OCI-LY7 (cell line): ENCODE data around the gene FDX2. TPM values are rescaled to one million over a fixed set of nuclear protein-coding genes. Genes with fewer than 3 reads are reported as not detected.

Source experiments
- BruUV-seq: library from RNA; stranded (reverse); fragments of 400-500 nt; replicated peaks from 2 replicates; lab custom pipeline; 2021; lab: Mats Ljungman, UMichigan
- CTCF ChIA-PET: fragments of 300-600 bp; sonication (Branson Sonifier 250); formaldehyde crosslinking; loops from one replicate; lab custom pipeline; 2022; ENCODE audit warnings: antibody characterized with exemption; ENCODE audit not compliant: unreplicated experiment; lab: Charles Lee
- POLR2A ChIA-PET: fragments of 300-600 bp; sonication (Branson Sonifier 250); formaldehyde crosslinking; loops from one replicate; lab custom pipeline; 2022; ENCODE audit warnings: antibody characterized with exemption; lab: Charles Lee
- DNase-seq: peaks from one replicate; pipeline ENCODE4 v3.0.0-alpha.2; 2015; ENCODE audit warnings: low spot score
- H2AFZ ChIP-seq: fragments of 200-600 bp; sonication (generic), shearing (Covaris generic); 2 replicates; pipeline ENCODE4 v1.6.1; 2014; ENCODE audit warnings: mild to moderate bottlenecking, antibody characterized with exemption, low read length, moderate library complexity
- H3K27ac ChIP-seq: fragments of 200-600 bp; sonication (generic); 2 replicates; pipeline ENCODE4 v1.5.1; 2014; ENCODE audit warnings: mixed run types, low read depth, mild to moderate bottlenecking, moderate library complexity, low read length, inconsistent platforms; ENCODE audit not compliant: poor library complexity, severe bottlenecking
- H3K36me3 ChIP-seq: fragments of 200-600 bp; sonication (generic); 2 replicates; pipeline ENCODE4 v1.6.1; 2014; ENCODE audit warnings: mild to moderate bottlenecking, antibody characterized with exemption, low read length, moderate library complexity, mixed read lengths; ENCODE audit not compliant: insufficient read depth
- H3K4me1 ChIP-seq: fragments of 200-600 bp; sonication (generic); 2 replicates; pipeline ENCODE4 v1.5.1; 2014; ENCODE audit warnings: mild to moderate bottlenecking, low read length; ENCODE audit not compliant: insufficient read depth, poor library complexity, severe bottlenecking
- H3K4me2 ChIP-seq: fragments of 200-600 bp; sonication (generic); 2 replicates; pipeline ENCODE4 v1.6.1; 2014; ENCODE audit warnings: mild to moderate bottlenecking, low read length
- H3K4me3 ChIP-seq: fragments of 200-600 bp; sonication (generic); 2 replicates; pipeline ENCODE4 v1.5.1; 2014; ENCODE audit warnings: mild to moderate bottlenecking, low read depth, low read length; ENCODE audit not compliant: poor library complexity, severe bottlenecking
- H3K79me2 ChIP-seq: fragments of 200-600 bp; sonication (generic); 2 replicates; pipeline ENCODE4 v1.6.1; 2016; ENCODE audit warnings: low read depth, mild to moderate bottlenecking, low read length, moderate library complexity, mixed read lengths; ENCODE audit not compliant: insufficient read depth
- H3K9me2 ChIP-seq: fragments of 200-600 bp; sonication (generic); 2 replicates; pipeline ENCODE4 v1.6.1; 2016; ENCODE audit warnings: mild to moderate bottlenecking, low read length, mixed read lengths; ENCODE audit not compliant: insufficient read depth
- H3K9me3 ChIP-seq: fragments of 200-600 bp; sonication (generic); 2 replicates; pipeline ENCODE4 v1.6.1; 2014; ENCODE audit warnings: mild to moderate bottlenecking, mixed run types, low read length, mixed read lengths
- H4K20me1 ChIP-seq: fragments of 200-600 bp; sonication (generic); 2 replicates; pipeline ENCODE4 v1.6.1; 2014; ENCODE audit warnings: mild to moderate bottlenecking, antibody characterized with exemption, low read length, moderate library complexity, mixed read lengths; ENCODE audit not compliant: insufficient read depth
- CTCF ChIP-seq: fragments of 200-600 bp; sonication (generic); conservative IDR thresholded peaks from 2 replicates; pipeline ENCODE4 v1.5.1; 2014; ENCODE audit warnings: mild to moderate bottlenecking, antibody characterized with exemption, low read length, moderate library complexity, mixed read lengths
- EZH2phosphoT487 ChIP-seq: fragments of 200-600 bp; sonication (generic); IDR thresholded peaks from 2 replicates; pipeline ENCODE4 v1.6.1; 2018; ENCODE audit warnings: low read depth, borderline replicate concordance, mild to moderate bottlenecking, mixed run types, antibody characterized with exemption, low read length, moderate library complexity, mixed read lengths
- intact Hi-C: fragments of 100-400 bp; cut with micrococcal nuclease; formaldehyde crosslinking; loops from one replicate; pipeline ENCODE4 v1.10.0; 2022; ENCODE audit not compliant: unreplicated experiment
- total RNA-seq, 2 experiments: library from RNA; depleted of rRNA in 1 of 2; stranded (reverse); fragments of >200 nt in 1 of 2; shearing (Covaris generic) in 1 of 2; gene quantifications; 2 replicates each; pipeline ENCODE4 v1.2.3, GENCODE V29; 2014 to 2022

Gene FDX2
- total RNA-seq, 2 experiments from 2014 or later, result 17.1 to 17.2 TPM

GRCh38 chr19:10328558-10329429, 13.0 kb upstream of the FDX2 start:
- H3K36me3 ChIP-seq, result peaks cover 86% of the 10 kb centered on the region
- no peaks in the 10 kb centered on the region for H3K9me2 ChIP-seq
- H3K4me2 ChIP-seq, result no peak overlapping the region
- no peak overlapping the region for H3K27ac ChIP-seq
- ChIA-PET CTCF (no interaction called here), POLR2A (no interaction called here)
- H4K20me1 ChIP-seq, result peaks cover 12% of the 10 kb centered on the region
- no peaks in the 10 kb centered on the region for H3K9me3 ChIP-seq
- BruUV-seq, result no TSS peak
- no peak for DNase-seq
- H3K4me3 ChIP-seq, result no peak overlapping the region
- H2AFZ ChIP-seq, result no peak overlapping the region
- peaks cover 30% of the 10 kb centered on the region for H3K79me2 ChIP-seq
- intact Hi-C loops, result no loop called here
- peaks cover 12% of the 10 kb centered on the region for H3K4me1 ChIP-seq
- TF ChIP-seq EZH2phosphoT487, result no peak

DNA sequence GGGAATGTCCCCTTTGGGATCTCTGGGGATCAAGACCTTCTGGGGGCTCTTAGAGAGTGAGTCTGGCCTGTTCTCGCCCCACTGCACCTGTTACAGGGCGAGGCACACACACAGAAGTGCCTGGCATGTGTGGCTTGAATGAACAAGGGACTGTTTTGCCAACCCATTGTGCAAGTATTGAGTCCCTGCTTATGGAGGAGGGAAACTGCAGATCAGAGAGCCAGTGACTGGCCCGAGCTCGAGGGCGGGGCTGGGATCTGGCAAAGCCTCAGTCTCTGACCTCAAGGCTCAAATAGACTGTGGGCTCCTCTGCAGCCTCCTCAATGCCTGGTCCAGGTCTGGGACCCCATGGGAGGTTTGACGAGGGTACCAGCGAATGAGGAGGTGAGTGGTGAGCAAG, 12.0 kb upstream of the FDX2 start:
- intact Hi-C loops, result no loop called here
- Histone ChIP-seq H4K20me1 (peaks cover 12% of the 10 kb centered on the region), H3K36me3 (peaks cover 96% of the 10 kb centered on the region), H3K4me2 (no peak overlapping the region), H3K9me2 (no peaks in the 10 kb centered on the region), H3K79me2 (peaks cover 26% of the 10 kb centered on the region), H3K9me3 (no peaks in the 10 kb centered on the region), H3K4me3 (no peak overlapping the region), H2AFZ (no peak overlapping the region), H3K27ac (no peak overlapping the region), H3K4me1 (peaks cover 11% of the 10 kb centered on the region)
- CTCF ChIA-PET, result no interaction called here
- POLR2A ChIA-PET, result no interaction called here
- BruUV-seq, result no TSS peak
- TF ChIP-seq CTCF (no peak), EZH2phosphoT487 (no peak)
- DNase-seq, result no peak

GRCh38 chr19:10325732-10326131, 9.9 kb upstream of the FDX2 start:
- TF ChIP-seq EZH2phosphoT487 (no peak), CTCF (no peak)
- no peak overlapping the region for H3K27ac ChIP-seq
- POLR2A ChIA-PET, result interaction anchor here (0.7 kb wide), 1 partner anchor 43 kb away, joined by 3 read pairs; no protein-coding TSS in a partner anchor
- DNase-seq, result no peak
- H3K79me2 ChIP-seq, result peaks cover 7% of the 10 kb centered on the region; the same call in 1 of the 2 replicates
- CTCF ChIA-PET, result no interaction called here
- no peak overlapping the region for H3K4me2 ChIP-seq
- H3K9me3 ChIP-seq, result no peaks in the 10 kb centered on the region
- H3K36me3 ChIP-seq, result peaks cover 100% of the 10 kb centered on the region
- intact Hi-C loops, result no loop called here
- no peak overlapping the region for H3K4me3 ChIP-seq
- no peaks in the 10 kb centered on the region for H3K4me1 ChIP-seq
- H2AFZ ChIP-seq, result no peak overlapping the region
- 0 out of 2 replicates have a peak, but pooled peaks cover 4% of the 10 kb centered on the region for H4K20me1 ChIP-seq
- no peaks in the 10 kb centered on the region for H3K9me2 ChIP-seq
- no TSS peak for BruUV-seq
